NCI-H524 (cell line): ENCODE results near the gene ENOX1.
A peak's percentile ranks its signal among the peaks of the same experiment; 100 is the strongest.
"Not testable (repeated sequence)": the region's sequence is repeated elsewhere in the genome, so short reads cannot be mapped to it uniquely, and the experiment has no call there.

Experiments used
- DNase-seq, 2 experiments: peaks; one replicate each; lab custom pipeline; 2025; lab: John Stamatoyannopoulos, UW

Gene ENOX1

DNA sequence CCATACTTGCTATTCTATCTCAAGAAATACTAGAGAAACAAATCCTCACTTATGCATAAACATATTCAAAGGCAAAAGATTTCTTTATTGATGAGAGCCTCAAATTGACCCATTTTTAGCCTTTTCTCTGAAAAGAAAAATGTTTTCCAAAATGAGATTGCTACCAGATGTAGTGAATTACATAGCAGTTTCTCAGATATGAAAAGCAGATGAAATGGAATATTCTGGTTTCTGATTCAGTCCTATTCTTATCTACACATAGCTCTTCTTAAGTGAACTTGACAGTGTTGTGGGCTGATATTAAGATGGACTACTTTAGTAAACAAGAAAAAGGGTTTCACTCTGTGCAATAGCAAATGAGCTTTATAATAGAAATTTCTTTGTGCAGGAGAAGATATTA lies 579.9 kb downstream of the ENOX1 start:
- no peak for DNase-seq

- no peak for DNase-seq
Measured at GRCh38 chr13:43205416-43205815, 581.4 kb downstream of the ENOX1 start.

- DNase-seq = no peak
Measured at GRCh38 chr13:43204591-43204990, 582.2 kb downstream of the ENOX1 start.

DNA sequence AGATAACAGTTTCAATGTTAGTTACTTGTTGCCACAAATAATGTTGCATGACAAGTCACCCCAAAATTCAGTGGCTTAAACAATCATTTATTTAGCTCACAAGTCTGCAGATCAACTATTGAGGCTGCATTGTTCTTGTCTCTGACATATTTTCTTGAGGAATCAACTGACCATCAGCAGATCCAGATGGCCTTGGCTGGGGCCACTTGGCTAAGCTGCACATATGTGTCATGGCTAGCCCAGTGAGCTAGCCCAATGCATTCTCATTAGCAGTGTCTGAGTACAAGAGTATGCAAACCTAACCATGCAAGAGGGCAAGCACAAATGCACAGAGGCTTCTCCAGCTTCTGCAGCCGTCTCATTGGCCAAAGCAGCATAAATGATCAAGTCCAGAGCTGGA lies 583.0 kb downstream of the ENOX1 start:
- DNase-seq = no peak

GRCh38 chr13:43200736-43201135 lies 586.0 kb downstream of the ENOX1 start:
- DNase-seq = no peak

GRCh38 chr13:43200307-43200706 lies 586.5 kb downstream of the ENOX1 start:
- no peak for DNase-seq

DNA sequence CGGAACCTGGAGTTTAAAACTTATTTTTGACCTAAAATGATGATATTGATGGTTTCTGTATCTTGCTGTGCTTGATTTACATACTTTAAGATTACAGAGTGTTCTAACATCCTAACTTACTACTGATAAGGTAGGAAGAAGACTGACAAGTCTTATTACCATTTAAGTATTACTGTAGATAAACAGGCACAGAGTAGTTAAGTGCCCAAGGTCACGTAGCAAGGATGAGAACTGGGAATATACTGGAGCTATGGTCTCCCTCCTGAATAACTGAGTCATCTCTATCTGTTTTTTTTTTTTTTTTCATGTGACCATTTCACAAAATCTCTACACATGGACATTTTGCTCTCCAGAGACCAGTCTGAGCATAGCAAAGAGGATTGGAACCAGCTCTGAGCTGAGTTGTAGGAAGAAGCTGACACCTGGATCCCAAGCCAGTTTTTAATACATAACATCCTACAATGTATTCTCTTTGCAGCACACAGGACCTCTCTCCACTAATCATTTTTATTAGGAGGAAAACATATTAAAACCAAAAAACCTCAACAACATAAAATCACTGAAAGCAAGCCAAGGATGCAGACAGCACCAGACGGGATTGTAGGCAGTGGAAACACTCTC lies 589.9 kb downstream of the ENOX1 start:
- no peak for DNase-seq

DNA sequence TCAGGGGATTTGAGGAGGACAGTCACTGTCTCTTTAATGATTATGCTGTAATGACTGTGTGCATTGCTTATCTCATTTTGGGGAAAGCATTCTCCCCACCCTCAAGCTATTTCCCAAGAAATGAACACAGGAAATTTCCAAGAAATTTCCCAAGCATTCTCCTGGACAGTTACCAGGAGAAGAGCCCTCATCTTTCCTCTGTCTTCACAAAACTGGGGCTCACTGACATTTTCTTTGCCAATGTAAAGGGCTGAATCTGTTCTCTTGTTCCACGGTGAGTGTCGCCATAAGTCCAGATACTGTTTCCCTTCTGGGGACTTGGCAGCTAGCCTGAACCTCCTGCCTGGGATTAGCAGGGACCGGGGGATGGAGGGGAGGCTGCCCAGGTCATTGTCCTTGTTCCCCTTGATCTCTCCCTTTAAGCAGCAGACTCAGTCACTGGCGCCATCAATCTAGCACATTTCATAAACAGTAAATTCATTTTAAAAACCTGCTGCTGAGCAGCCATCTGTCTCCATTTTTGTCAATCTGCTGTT lies 590.6 kb downstream of the ENOX1 start:
- DNase-seq = peak; percentile 82 to 90

DNA sequence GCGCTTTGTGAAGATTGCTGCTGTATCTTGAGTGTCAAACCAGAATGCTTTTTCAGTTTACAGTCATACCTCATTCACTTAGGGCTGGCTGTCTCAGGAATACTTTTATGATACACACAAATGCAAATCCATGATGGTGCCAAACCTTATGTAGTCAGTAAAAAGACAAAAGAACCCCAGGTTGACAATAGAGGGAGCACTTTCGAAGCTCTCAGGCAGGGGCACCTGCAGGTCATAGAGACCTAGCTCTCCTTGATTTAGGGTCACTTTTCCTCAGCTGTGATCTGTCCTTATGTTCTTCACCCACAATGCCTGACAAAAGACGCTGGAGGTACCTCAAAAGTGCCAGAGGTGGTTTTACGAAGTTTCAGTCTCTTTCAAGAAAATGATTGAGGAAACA lies 591.2 kb downstream of the ENOX1 start:
- DNase-seq = peak in 1 of 2 experiments; percentile 20

- DNase-seq = no peak
Measured at GRCh38 chr13:43195112-43195511, 591.7 kb downstream of the ENOX1 start.

- DNase-seq = no peak
Measured at GRCh38 chr13:43193789-43194420, 592.9 kb downstream of the ENOX1 start.

- no peak for DNase-seq
Measured at GRCh38 chr13:43191546-43191945, 595.2 kb downstream of the ENOX1 start.

GRCh38 chr13:43185226-43185625 lies 601.5 kb downstream of the ENOX1 start:
- DNase-seq = peak in 1 of 2 experiments; percentile 70

DNA sequence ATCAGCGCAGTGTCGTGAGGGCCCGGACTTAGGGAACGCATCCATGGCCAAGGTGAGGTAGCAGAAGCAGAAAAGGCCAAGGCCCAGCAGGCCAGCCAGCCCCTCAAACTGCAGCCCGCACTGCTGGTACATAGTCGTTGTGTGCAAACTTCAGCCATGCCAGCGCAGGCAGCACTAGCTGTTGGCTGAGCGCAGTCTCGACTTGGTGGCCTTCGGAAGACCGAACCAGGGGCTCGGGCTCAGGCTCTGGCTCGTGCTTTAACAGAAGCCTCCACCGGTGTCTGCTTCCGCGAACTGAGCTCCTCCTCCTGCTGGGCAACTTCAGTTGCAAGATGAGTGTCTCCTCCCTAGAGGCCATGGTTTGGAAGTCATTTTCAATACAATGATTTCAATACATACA lies 605.9 kb downstream of the ENOX1 start:
- no peak for DNase-seq

DNA sequence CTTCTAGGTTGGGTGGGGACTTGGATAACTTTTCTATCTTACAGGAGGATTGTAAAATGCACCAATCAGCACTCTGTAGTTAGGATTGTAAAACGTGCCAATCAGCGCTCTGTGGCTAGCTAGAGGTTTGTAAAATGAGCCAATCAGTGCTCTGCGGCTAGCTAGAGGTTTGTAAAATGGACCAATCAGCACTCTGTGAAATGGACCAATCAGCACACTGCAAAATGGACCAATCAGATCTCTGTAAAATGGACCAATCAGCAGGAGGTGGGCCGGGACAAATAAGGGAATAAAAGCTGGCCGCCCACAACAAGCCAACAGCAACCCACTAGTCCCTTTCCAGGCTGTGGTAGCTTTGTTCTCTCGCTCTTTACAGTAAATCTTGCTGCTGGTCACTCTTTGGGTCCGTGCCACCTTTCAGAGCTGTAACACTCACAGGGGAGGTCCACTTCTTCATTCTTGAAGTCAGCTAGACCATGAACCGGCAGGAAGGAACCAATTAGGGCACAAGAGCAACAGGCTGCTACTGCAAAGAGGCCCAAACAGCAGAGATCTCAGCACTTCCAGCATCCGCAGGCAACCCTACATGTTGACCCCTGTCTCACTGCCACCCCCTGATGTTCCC lies 606.6 kb downstream of the ENOX1 start:
- no peak for DNase-seq

- DNase-seq = no peak
Measured at GRCh38 chr13:43171489-43171888, 615.3 kb downstream of the ENOX1 start.

- DNase-seq = no peak
Measured at GRCh38 chr13:43170506-43170905, 616.3 kb downstream of the ENOX1 start.

GRCh38 chr13:43168434-43168833 lies 618.3 kb downstream of the ENOX1 start:
- DNase-seq = not testable (repeated sequence)

- DNase-seq = no peak
Measured at GRCh38 chr13:43167731-43168130, 619.0 kb downstream of the ENOX1 start.

GRCh38 chr13:43166644-43167457 lies 619.9 kb downstream of the ENOX1 start:
- no peak for DNase-seq
